Astrocyte of the cerebellum (primary cell): Measurements from ENCODE around the gene RADIL.

Source experiments
- DNase-seq: peaks from one replicate; pipeline ENCODE4 v3.0.0-alpha.2; 2011; ENCODE audit warnings: low read depth
- H3K4me3 ChIP-seq: 2 replicates; pipeline ENCODE4 v1.5.1; 2011; ENCODE audit warnings: mild to moderate bottlenecking, low read depth, low read length, moderate library complexity
- CTCF ChIP-seq: IDR thresholded peaks from 2 replicates; pipeline ENCODE4 v1.5.1; 2012; ENCODE audit warnings: low read length, low read depth, moderate library complexity, mild to moderate bottlenecking; ENCODE audit errors: missing control alignments
- in situ Hi-C: cut with HindIII; loops from 2 replicates; pipeline ENCODE4 v1.10.0; 2017; ENCODE audit warnings: low sequenced_read_pairs

Gene RADIL

GRCh38 chr7:4755045-4755444 is 128.5 kb downstream of the RADIL start:
- H3K4me3 ChIP-seq = no peak overlapping the region
- no peak for TF ChIP-seq CTCF
- in situ Hi-C loops = no loop called here
- no peak for DNase-seq

DNA sequence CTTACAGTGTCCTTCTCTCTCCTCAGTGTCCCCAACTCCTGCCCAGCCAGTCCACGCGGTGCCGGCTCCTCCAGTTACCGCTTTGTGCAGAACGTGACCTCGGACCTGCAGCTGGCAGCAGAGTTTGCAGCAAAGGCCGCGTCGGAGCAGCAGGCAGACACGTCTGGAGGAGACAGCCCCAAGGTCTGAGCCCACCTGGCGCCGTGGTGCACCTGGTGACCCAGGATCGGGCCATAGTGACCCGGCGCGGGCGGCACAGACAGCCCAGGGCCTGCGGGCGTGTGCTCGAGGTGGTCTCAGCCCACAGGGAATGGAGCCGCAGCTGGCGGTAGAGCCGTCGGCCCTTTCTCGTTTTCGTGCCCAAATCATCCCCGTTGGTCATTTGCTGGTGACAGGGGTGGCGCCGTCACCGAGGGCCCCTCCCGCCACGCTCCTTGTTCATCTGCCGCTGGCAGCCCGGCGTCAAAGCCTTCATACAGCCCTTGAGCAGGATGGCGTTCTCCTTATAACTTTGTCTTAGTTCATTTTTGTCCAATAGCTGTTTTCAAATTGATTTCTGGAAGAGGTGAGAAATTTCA is 129.0 kb downstream of the RADIL start:
- in situ Hi-C loops = no loop called here
- TF ChIP-seq CTCF = no peak
- DNase-seq = no peak
- no peak overlapping the region for H3K4me3 ChIP-seq

DNA sequence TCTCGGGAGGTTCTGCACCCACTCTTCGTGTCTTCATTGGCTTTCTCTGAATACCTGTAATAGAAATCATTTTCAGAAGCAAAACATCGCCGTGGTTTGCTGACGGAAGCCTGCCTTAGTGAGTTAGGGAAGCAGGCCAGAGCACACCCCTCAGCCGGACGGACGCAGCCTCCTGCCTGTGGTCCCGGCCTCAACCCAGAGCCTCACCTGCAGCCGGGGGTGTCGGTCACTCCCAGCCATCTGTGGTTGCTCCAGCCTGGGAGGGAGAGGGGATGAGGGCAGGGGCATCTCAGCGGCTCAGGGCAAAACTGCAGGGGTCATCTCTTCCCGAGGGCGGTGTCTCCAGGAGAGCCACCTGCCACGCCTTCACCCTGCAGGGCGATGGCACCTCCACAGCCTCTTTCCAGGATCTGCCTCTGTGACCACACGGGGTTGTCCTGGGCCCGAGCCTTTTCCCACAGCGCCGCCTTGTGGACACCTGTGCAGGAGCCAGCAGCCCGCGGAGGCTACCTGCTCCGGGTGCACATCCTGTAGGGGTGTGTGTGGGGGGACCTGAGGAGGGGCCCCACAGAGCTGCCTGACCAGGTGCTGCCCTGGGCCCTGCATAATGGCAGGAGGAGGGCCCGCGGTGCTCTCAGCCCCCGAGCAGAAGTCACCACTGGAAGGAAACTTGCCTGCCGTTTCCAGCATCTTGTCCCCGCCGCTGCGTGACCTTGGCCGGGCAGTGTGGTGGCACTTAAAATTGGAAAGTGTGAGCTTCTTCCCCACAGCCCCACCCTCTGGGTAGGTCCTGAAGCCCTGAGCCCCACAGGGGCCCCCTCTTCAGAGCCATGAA is 129.7 kb downstream of the RADIL start:
- DNase-seq = no peak
- in situ Hi-C loops = no loop called here
- no peak overlapping the region for H3K4me3 ChIP-seq

GRCh38 chr7:4751398-4751947 is 132.0 kb downstream of the RADIL start:
- H3K4me3 ChIP-seq = no peak overlapping the region
- no peak for DNase-seq
- in situ Hi-C loops = no loop called here
- TF ChIP-seq CTCF = no peak

More for the DNA sequence above, 129.7 kb downstream of the RADIL start:
- peak; percentile 88 for TF ChIP-seq CTCF

- H3K4me3 ChIP-seq = no peak overlapping the region
- no peak for DNase-seq
- in situ Hi-C loops = no loop called here
- no peak for TF ChIP-seq CTCF
These were observed 133.7 kb downstream of the RADIL start for GRCh38 chr7:4749798-4750197.

GRCh38 chr7:4749363-4749762 is 134.2 kb downstream of the RADIL start:
- no peak overlapping the region for H3K4me3 ChIP-seq
- no peak for DNase-seq
- no peak for TF ChIP-seq CTCF
- in situ Hi-C loops = no loop called here
